K562 (cell line): ENCODE measurements around the gene DGKB. TPM values are rescaled to one million over a fixed set of nuclear protein-coding genes. Genes with fewer than 3 reads are reported as not detected.

Experiments used
- ATAC-seq: fragments of 200-7000 bp; cut with Tn5 transposase; 3 replicates; pipeline ENCODE4 v1.9.1; 2020; ENCODE audit warnings: moderate library complexity
- BruUV-seq: library from RNA; stranded (reverse); fragments of 400-500 nt; replicated peaks from 2 replicates; lab custom pipeline; 2021; lab: Mats Ljungman, UMichigan
- CTCF ChIA-PET: fragments of 300-600 bp; formaldehyde crosslinking; extraction: SDS; loops from one replicate; lab custom pipeline; 2021; ENCODE audit warnings: low intra/inter-chr PET ratio; lab: Yijun Ruan, JAX
- POLR2A ChIA-PET: fragments of 300-600, 350-650 bp; sonication (Branson Sonifier 250); formaldehyde crosslinking; extraction: SDS; loops from one replicate; lab custom pipeline; 2021; ENCODE audit warnings: antibody characterized with exemption, inconsistent platforms; lab: Yijun Ruan, JAX
- DNase-seq, 4 experiments: peaks; one replicate each; pipeline versions ENCODE4 v3.0.0 to v3.0.0-alpha.2; 2011 to 2018; ENCODE audit warnings: low spot score in 3 of 4, mixed read lengths in 3 of 4; ENCODE audit errors: extremely low read depth in 1 of 4
- FAIRE-seq: peaks from 2 replicates; lab custom pipeline; 2011; peaks lifted over from hg19 to GRCh38; lab: Jason Lieb, UNC
- H2AFZ ChIP-seq: 2 replicates; pipeline ENCODE4 v1.6.0; 2011; ENCODE audit warnings: low read depth, low read length, control low read depth, inconsistent platforms
- H3K27ac ChIP-seq: fragments of 200-600 bp; 3 replicates; pipeline ENCODE4 v1.8.0; 2011; ENCODE audit warnings: low read depth, mild to moderate bottlenecking, control low read depth, inconsistent platforms, low read length, moderate library complexity, mixed read lengths; ENCODE audit errors: extremely low read depth
- H3K27me3 ChIP-seq, 2 experiments: fragments of 300-600 bp in 1 of 2; 2 replicates in 1 of 2; 3 replicates in 1 of 2; pipeline versions ENCODE4 v1.6.0 to v1.8.0; 2011; ENCODE audit warnings: inconsistent platforms in 2 of 2, low read length in 2 of 2, mild to moderate bottlenecking in 1 of 2, mixed read lengths in 1 of 2, moderate library complexity in 1 of 2; ENCODE audit not compliant: control insufficient read depth in 2 of 2, insufficient read depth in 2 of 2
- H3K36me3 ChIP-seq: fragments of 300-600 bp; 3 replicates; pipeline ENCODE4 v1.8.0; 2011; ENCODE audit warnings: mild to moderate bottlenecking, low read length, inconsistent platforms; ENCODE audit not compliant: control insufficient read depth, insufficient read depth
- H3K4me1 ChIP-seq, 2 experiments: fragments of 200-600 bp in 1 of 2; replicated peaks in 1 of 2; 2 replicates in 1 of 2; 3 replicates in 1 of 2; pipeline versions ENCODE4 v1.5.1 to v1.8.0; 2011; ENCODE audit warnings: inconsistent platforms in 2 of 2, low read length in 2 of 2, mild to moderate bottlenecking in 1 of 2, mixed read lengths in 1 of 2, moderate library complexity in 1 of 2; ENCODE audit not compliant: control insufficient read depth in 2 of 2, insufficient read depth in 2 of 2
- H3K4me2 ChIP-seq: 2 replicates; pipeline ENCODE4 v1.6.1; 2011; ENCODE audit warnings: low read length, control low read depth, inconsistent platforms, mixed read lengths; ENCODE audit not compliant: insufficient read depth
- H3K4me3 ChIP-seq: fragments of 200-600 bp; sonication (generic), shearing (Covaris generic); 2 replicates; pipeline ENCODE4 v1.5.1; 2016; ENCODE audit warnings: control low read depth, inconsistent platforms
- H3K79me2 ChIP-seq: fragments of 200-600 bp; 3 replicates; pipeline ENCODE4 v1.8.0; 2011; ENCODE audit warnings: low read length, inconsistent platforms; ENCODE audit not compliant: control insufficient read depth, insufficient read depth
- H3K9ac ChIP-seq, 2 experiments: 2 replicates each; pipeline versions ENCODE4 v1.6.0 to v1.6.1; 2011; ENCODE audit warnings: low read depth in 2 of 2, low read length in 2 of 2, control low read depth in 1 of 2, inconsistent platforms in 1 of 2, mild to moderate bottlenecking in 1 of 2, mixed read lengths in 1 of 2; ENCODE audit not compliant: insufficient read depth in 1 of 2
- H3K9me1 ChIP-seq: one replicate; pipeline ENCODE4 v1.6.0; 2011; ENCODE audit warnings: inconsistent platforms, mild to moderate bottlenecking, low read length, moderate library complexity; ENCODE audit not compliant: control insufficient read depth, insufficient read depth
- H3K9me3 ChIP-seq: replicated peaks from 2 replicates; pipeline ENCODE4 v1.5.1; 2011; ENCODE audit warnings: low read depth, low read length, inconsistent platforms; ENCODE audit not compliant: control insufficient read depth, insufficient read depth
- H4K20me1 ChIP-seq: replicated peaks from 2 replicates; pipeline ENCODE4 v1.6.1; 2011; ENCODE audit warnings: low read length, inconsistent platforms, mixed read lengths; ENCODE audit not compliant: control insufficient read depth, insufficient read depth
- FOXO4 ChIP-seq: fragments of 450-650 bp; formaldehyde crosslinking; IDR thresholded peaks from 2 replicates; pipeline ENCODE4 v1.4.0; 2020; ENCODE audit warnings: mild to moderate bottlenecking, moderate library complexity
- FOXP4 ChIP-seq: sonication (generic); formaldehyde crosslinking; IDR thresholded peaks from 2 replicates; pipeline ENCODE4 v1.8.0; 2022; ENCODE audit warnings: mild to moderate bottlenecking, missing genetic modification reagents, borderline replicate concordance
- NR0B1 ChIP-seq: fragments of 450-650 bp; IDR thresholded peaks from one replicate; pipeline ENCODE4 v1.6.1; 2018; ENCODE audit warnings: mild to moderate bottlenecking, moderate library complexity; ENCODE audit not compliant: partially characterized antibody
- TSC22D4 ChIP-seq: fragments of 450-650 bp; IDR thresholded peaks from 2 replicates; pipeline ENCODE4 v1.6.1; 2016; ENCODE audit warnings: missing genetic modification characterization, missing biosample characterization, control low read depth
- ZNF384 ChIP-seq: IDR thresholded peaks from 2 replicates; pipeline ENCODE4 v1.6.1; 2012; ENCODE audit warnings: low read depth, low read length, improper control_type of control experiment
- ZNF655 ChIP-seq: fragments of 250-450 bp; sonication (Bioruptor Pico); IDR thresholded peaks from 2 replicates; pipeline ENCODE4 v1.5.0; 2021
- WGBS: fragments of 100-300 bp; shearing (Covaris generic); methylation state at CpG from one replicate; pipeline ENCODE4 v1.1.6; 2016; ENCODE audit warnings: low coverage, mixed read lengths; ENCODE audit not compliant: insufficient coverage; ENCODE audit errors: missing lambda C conversion rate; 5-methylcytosine and 5-hydroxymethylcytosine counted together
- in situ Hi-C: fragments of 300-500 bp; cut with MboI; formaldehyde crosslinking; loops from 4 replicates; pipeline ENCODE4 v1.15.0; 2018; ENCODE audit warnings: inconsistent platforms, mixed read lengths
- intact Hi-C: fragments of 100-400 bp; cut with micrococcal nuclease; formaldehyde crosslinking; loops from 2 replicates; pipeline ENCODE4 v1.14.2; 2022
- polyA plus RNA-seq, 8 experiments: library from polyadenylated mRNA; depleted of rRNA in 4 of 8; stranded (reverse) in 5 of 8; unstranded in 3 of 8; fragments of >200 nt; fragmentation: Nextera tagmentation in 2 of 8; fragmentation: Illumina TruSeq in 1 of 8; extraction: Ambion mirVana in 2 of 8; extraction: Trizol in 1 of 8; gene quantifications; 2 replicates each; pipeline versions ENCODE4 v1.2.1 to v1.2.3, GENCODE V29; 2011 to 2014; ENCODE audit warnings: inconsistent platforms in 1 of 8, missing spikeins in 1 of 8
- total RNA-seq, 7 experiments: library from RNA; depleted of rRNA in 6 of 7; stranded (reverse); fragments of >200 nt in 6 of 7; fragmentation: Illumina TruSeq in 2 of 7; extraction: Trizol in 2 of 7; gene quantifications; 2 replicates each; pipeline versions ENCODE4 v1.2.1 to v1.2.3, GENCODE V29; 2011 to 2021; ENCODE audit warnings: low replicate concordance in 1 of 7

The DGKB gene
- total and polyA plus RNA-seq, 9 of the 15 experiments (the other 6 are each of a cell fraction or from before 2014, with no cell fraction given): 0.01 TPM; not detected in 8

- no peak for TF ChIP-seq FOXO4 (CRISPR knock-in tag)
- no peak for TF ChIP-seq ZNF384
- no peak for TF ChIP-seq TSC22D4 (tag)
- no peak for TF ChIP-seq NR0B1
- no peak for TF ChIP-seq FOXP4 (CRISPR knock-in tag)
Observed at GRCh38 chr7:14419531-14419930, 483.0 kb downstream of the DGKB start (continued).

GRCh38 chr7:14418633-14419032 is 483.9 kb downstream of the DGKB start:
- POLR2A ChIA-PET: no interaction called here
- no peak for FAIRE-seq
- no peak for ATAC-seq
- no peak for TF ChIP-seq ZNF655 (CRISPR knock-in tag)
- TF ChIP-seq, all 486 proteins: peak for 0
- H3K9me1 ChIP-seq: no peaks in the 10 kb centered on the region
- H3K4me2 ChIP-seq: no peak overlapping the region
- CTCF ChIA-PET: no interaction called here
- H4K20me1 ChIP-seq: no peaks in the 10 kb centered on the region
- intact Hi-C loops: no loop called here
- BruUV-seq: no TSS peak
- no peak overlapping the region for H2AFZ ChIP-seq
- H3K27ac ChIP-seq: no peak overlapping the region
- 0% methylated on average over 1 of the region's 1 CpG for WGBS
- no peak overlapping the region for H3K4me3 ChIP-seq
- no peak overlapping the region for H3K9ac ChIP-seq
- DNase-seq: no peak
- H3K79me2 ChIP-seq: no peaks in the 10 kb centered on the region
- H3K27me3 ChIP-seq: no peaks in the 10 kb centered on the region
- in situ Hi-C loops: no loop called here
- H3K36me3 ChIP-seq: no peaks in the 10 kb centered on the region
- H3K4me1 ChIP-seq: no peaks in the 10 kb centered on the region
- no peaks in the 10 kb centered on the region for H3K9me3 ChIP-seq
